ENCODE data around the gene PFKP.

Gene PFKP

DNA sequence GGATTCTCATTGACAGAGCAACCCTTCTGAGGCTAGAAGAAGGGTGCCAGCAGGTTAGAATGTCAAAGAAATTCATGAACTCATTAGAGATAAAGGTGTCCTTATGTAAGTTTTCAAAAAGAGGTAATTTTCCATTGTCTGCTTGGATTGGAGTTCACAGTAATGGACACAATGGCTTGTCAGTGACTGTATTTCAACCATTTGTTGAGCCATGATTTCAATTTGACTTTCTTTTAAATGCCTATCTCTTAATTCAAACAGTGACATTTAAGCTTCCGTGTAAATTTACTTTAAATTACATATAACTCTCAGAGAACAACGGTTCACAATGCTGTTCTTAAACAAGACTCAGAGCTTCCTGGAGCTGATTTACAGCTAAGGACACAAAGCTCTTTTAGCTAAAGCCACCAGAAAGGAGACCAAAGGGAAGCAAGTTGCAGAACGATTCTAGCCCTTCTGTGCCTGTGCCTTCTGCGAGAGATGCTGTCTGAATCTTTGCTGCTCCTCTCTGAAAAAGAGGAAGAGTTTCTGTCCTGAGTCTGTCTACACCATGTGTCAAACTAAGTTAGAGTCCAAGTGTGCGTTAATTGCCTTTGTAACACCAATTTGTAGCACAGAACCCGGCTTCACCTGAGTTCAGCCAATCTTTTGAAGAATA, 42.2 kb upstream of the PFKP start:
- Histone ChIP-seq H3K4me1 (no peaks in the 10 kb centered on the region), H3K9me3 (no peaks in the 10 kb centered on the region), H3K27me3 (no peaks in the 10 kb centered on the region), H3K4me3 (ENCODE audit: low read depth, low read length) (no peak overlapping the region), H3K36me3 (no peaks in the 10 kb centered on the region)
- no peak for DNase-seq
- TF ChIP-seq, protein P1, sequence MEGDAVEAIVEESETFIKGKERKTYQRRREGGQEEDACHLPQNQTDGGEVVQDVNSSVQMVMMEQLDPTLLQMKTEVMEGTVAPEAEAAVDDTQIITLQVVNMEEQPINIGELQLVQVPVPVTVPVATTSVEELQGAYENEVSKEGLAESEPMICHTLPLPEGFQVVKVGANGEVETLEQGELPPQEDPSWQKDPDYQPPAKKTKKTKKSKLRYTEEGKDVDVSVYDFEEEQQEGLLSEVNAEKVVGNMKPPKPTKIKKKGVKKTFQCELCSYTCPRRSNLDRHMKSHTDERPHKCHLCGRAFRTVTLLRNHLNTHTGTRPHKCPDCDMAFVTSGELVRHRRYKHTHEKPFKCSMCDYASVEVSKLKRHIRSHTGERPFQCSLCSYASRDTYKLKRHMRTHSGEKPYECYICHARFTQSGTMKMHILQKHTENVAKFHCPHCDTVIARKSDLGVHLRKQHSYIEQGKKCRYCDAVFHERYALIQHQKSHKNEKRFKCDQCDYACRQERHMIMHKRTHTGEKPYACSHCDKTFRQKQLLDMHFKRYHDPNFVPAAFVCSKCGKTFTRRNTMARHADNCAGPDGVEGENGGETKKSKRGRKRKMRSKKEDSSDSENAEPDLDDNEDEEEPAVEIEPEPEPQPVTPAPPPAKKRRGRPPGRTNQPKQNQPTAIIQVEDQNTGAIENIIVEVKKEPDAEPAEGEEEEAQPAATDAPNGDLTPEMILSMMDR (IDR thresholded peaks at IDR 0.05; ENCODE audit: low read depth, low read length), result no peak

DNA sequence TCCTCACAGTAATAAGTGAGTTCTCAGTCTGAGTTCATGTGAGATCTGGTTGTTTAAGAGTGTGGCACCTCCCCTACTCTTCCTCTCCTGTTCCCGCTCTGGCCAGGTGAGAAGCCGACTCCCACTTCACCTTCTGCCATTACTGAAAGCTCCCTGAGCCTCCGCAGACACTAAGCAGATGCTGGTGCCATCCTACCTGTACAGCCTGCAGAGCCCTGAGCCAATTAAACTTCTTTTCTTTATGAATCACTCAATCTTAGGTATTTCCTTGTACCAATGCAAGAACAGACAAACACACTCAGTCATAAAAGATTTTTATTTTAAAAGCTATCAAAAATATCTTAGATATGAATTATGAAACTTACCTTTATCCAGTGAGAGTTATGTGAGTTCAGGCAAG, 39.5 kb upstream of the PFKP start:
- H3K4me1 ChIP-seq, result no peaks in the 10 kb centered on the region
- H3K27me3 ChIP-seq, result no peaks in the 10 kb centered on the region
- no peak for DNase-seq
- H3K36me3 ChIP-seq, result no peaks in the 10 kb centered on the region
- TF ChIP-seq, protein P1 (IDR thresholded peaks at IDR 0.05; ENCODE audit: low read depth, low read length), result no peak
- H3K4me3 ChIP-seq (ENCODE audit: low read depth, low read length), result no peak overlapping the region
- H3K9me3 ChIP-seq, result no peaks in the 10 kb centered on the region

DNA sequence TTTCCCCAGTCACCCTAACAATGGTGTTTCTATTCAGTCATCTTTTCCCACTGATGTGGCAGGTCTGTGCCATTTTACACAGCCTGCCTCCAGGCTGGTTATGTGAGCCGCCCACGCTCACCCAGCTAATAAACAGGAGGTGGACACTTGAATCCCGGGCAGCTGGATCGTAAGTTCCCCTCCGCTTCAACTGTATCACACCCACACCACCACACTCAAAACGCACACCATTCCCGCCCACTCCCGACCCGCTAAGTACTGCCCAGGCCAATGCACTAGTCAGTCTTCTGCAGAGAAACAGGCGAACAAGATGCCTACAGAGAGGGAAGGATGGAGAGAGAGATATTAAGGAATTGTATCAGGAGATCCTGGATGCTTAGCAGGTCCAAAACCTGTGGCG, 38.9 kb upstream of the PFKP start:
- no peaks in the 10 kb centered on the region for H3K27me3 ChIP-seq
- H3K9me3 ChIP-seq, result no peaks in the 10 kb centered on the region
- no peaks in the 10 kb centered on the region for H3K4me1 ChIP-seq
- TF ChIP-seq, protein P1 (IDR thresholded peaks at IDR 0.05; ENCODE audit: low read depth, low read length), result no peak
- no peaks in the 10 kb centered on the region for H3K36me3 ChIP-seq
- no peak for DNase-seq
- H3K4me3 ChIP-seq (ENCODE audit: low read depth, low read length), result no peak overlapping the region

DNA sequence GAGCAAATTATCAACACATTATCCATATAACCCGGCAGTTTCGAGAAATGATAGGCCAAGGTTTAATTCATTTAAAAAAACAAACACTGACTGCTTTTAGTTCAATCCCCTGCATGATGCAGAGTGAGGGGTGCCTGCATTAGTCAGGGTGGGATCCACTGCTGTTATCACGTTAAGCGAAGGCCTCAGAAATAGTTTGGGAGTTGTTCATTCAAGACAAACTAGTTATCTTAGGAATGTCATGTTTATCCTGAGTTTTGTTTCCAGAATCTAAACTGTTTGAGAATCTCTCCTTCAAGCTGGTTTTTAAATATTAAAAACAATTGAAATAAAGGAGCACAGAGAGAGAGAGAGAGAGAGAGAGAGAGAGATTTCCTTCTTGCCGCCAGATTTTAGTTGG, 36.6 kb upstream of the PFKP start:
- TF ChIP-seq, protein P1 (IDR thresholded peaks at IDR 0.05; ENCODE audit: low read depth, low read length), result no peak
- H3K36me3 ChIP-seq, result no peaks in the 10 kb centered on the region
- DNase-seq, result no peak
- no peaks in the 10 kb centered on the region for H3K9me3 ChIP-seq
- H3K27me3 ChIP-seq, result no peaks in the 10 kb centered on the region
- no peak overlapping the region for H3K4me3 ChIP-seq (ENCODE audit: low read depth, low read length)
- H3K4me1 ChIP-seq, result no peaks in the 10 kb centered on the region

DNA sequence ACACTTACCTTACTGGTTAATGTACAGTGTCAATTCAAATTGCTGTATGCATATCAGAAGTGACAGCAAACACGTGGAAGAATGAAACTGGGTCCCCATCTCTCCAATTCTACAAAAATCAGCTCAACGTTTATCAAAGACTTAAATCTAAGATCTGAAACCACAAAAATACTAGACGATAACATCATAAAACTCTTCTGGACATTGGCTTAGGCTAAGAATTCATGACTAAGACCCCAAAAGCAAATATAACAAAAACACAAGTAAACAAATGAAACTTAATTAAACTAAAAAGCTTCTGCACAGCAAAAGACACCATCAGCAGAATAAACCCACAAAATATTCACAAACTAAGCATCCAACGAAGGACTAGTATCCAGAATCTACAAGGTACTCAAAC, 35.9 kb upstream of the PFKP start:
- Histone ChIP-seq H3K9me3 (no peaks in the 10 kb centered on the region), H3K36me3 (no peaks in the 10 kb centered on the region), H3K4me1 (no peaks in the 10 kb centered on the region), H3K27me3 (no peaks in the 10 kb centered on the region), H3K4me3 (ENCODE audit: low read depth, low read length) (no peak overlapping the region)
- DNase-seq, result no peak
- TF ChIP-seq, protein P1 (IDR thresholded peaks at IDR 0.05; ENCODE audit: low read depth, low read length), result no peak

DNA sequence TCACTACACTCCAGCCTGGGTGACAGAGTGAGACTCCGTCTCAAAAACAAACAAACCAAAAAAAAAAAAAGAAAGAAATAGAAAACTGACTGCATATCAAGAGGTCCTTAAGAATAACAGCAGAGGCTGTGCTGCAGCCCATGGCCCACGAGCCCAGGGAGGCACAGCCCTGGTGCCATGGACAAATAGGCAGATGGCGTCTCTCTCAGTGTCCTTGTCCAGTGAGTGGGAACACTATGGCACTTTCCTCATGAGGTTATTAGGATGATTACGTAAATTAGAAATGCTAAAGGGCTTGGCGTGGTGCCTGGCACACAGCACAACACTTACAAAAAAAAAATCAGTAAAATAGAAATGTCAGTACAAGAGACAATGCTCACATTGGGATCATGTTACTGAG, 33.4 kb upstream of the PFKP start:
- DNase-seq, result no peak
- H3K9me3 ChIP-seq, result no peaks in the 10 kb centered on the region
- TF ChIP-seq, protein P1 (IDR thresholded peaks at IDR 0.05; ENCODE audit: low read depth, low read length), result no peak
- H3K36me3 ChIP-seq, result no peaks in the 10 kb centered on the region
- H3K4me1 ChIP-seq, result no peaks in the 10 kb centered on the region
- H3K4me3 ChIP-seq (ENCODE audit: low read depth, low read length), result no peak overlapping the region
- no peaks in the 10 kb centered on the region for H3K27me3 ChIP-seq

All from BE2C (cell line).